Measurements from ENCODE around the gene MT1M.

The MT1M gene

DNA sequence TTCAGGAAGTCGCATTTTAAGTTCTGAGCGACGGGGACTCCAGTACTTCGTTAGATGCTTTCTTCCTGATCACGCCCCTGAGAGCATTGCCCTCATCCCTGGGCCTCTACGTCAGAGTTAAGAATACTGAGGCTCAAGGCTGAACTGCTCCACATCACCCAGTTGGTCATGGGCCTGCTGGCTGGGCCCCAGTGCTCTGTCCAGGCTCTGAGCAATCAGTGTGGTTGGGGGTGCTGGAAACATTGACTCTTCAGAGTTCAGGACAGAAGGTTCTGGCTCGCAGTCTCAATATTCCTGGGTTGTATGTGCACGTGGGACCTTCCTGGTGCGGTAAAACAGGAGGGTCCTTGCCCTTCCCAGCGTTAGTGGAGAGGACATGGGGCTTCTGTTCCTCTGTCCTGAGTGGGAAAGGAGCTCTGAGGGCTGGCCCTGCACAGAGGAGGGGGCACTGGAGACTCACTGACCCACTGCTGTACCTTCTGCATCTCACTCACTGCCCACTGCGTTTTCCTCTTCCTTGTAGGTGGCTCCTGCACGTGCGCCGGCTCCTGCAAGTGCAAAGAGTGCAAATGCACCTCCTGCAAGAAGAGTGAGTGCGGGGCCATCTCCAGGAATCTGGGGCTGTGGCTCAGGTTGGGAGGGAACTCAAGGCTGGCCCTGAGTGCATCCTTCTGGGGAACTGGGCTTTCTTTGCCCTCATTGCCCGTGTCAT is 6.4 kb upstream of the MT1M start:
- peak in 2 of 56 donors; percentile 52 to 69 for DNase-seq

GRCh38 chr16:56626685-56627084 is 5.8 kb upstream of the MT1M start:
- no peak for DNase-seq

- no peak for DNase-seq
Measured at GRCh38 chr16:56628486-56629350, 3.7 kb upstream of the MT1M start.

GRCh38 chr16:56629531-56629930 is 2.9 kb upstream of the MT1M start:
- no peak for DNase-seq

- DNase-seq = no peak
Measured at GRCh38 chr16:56630134-56630533, 2.3 kb upstream of the MT1M start.

- DNase-seq = no peak
Measured at GRCh38 chr16:56631197-56631596, 1.3 kb upstream of the MT1M start.

- peak in 1 of 56 donors; percentile 46 for DNase-seq
Measured at GRCh38 chr16:56631832-56632155, 665 bp upstream of the MT1M start.

DNA sequence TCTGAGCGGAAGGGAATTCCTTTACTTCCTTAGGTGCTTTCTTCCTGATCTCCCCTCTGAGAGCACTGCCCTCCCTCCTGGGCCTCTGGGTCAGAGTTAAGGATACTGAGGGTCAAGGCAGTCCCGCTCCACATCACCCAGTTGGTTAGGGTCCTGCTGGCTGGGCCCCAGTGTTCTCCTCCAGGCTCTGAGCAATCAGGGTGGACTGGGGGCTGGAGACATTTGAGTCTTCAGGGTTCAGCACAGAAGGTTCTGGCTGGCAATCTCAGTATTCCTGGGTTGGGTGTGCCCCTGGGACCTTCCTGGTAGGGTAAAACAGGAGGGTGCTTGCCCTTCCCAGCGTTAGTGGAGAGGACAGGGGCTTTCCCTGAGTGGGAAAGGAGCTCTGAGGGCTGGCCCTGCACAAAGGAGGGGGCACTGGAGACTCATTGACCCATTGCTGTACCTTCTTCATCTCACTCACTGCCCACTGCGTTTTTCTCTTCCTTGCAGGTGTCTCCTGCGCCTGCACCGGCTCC is 448 bp downstream of the MT1M start:
- DNase-seq = no peak

- DNase-seq = no peak
Measured at GRCh38 chr16:56633535-56633934, 1.1 kb downstream of the MT1M start.

- DNase-seq = no peak
Measured at GRCh38 chr16:56634715-56635440, 2.4 kb downstream of the MT1M start.

GRCh38 chr16:56635441-56635967 is 3.0 kb downstream of the MT1M start:
- DNase-seq = no peak

- DNase-seq = no peak
Measured at GRCh38 chr16:56636616-56637413, 4.4 kb downstream of the MT1M start.

- peak in 25 of 56 donors; percentile 8 to 73 (median 29) for DNase-seq
Measured at GRCh38 chr16:56637814-56638750, 5.6 kb downstream of the MT1M start, which contains the start of gene MT1A. TSS of gene MT1A (plus strand) at chr16:56638666. CDS start at chr16:56638739, 73 bp downstream.

DNA sequence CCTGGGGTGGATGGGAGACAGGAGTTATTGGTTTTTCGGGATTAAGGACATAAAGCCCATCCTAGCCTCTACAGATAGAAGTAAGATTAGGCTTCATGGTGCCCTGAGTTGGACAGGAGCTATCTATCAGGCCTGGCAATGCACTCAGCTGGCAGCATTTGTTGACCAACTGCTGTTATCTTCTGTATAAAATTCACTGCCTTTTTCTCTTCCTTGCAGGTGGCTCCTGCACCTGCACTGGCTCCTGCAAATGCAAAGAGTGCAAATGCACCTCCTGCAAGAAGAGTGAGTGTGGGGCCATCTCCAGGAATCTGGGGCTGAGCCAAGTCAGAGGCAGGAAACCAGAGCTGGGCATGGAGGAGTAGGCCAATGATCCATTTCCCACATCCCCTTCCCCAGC is 6.6 kb downstream of the MT1M start:
- no peak for DNase-seq

DNA sequence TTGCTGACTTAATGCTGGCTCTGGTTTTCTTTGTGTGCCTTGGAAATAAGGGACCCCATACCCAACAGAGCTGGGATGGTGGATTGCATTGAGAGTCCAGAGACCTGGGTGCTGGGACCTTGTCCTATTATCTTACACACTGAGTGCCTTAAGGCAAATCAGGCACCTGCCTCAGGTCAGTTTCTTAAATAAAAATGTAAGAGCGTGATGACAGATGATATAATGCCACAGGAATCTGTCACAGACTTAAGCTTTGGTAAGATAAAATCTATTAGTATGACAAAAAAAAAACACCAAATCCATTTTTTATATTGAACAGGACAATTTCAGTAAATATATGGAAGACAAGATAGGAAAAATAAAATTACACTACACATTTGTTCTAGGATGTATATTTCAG is 7.6 kb downstream of the MT1M start:
- DNase-seq = no peak

GRCh38 chr16:56641166-56641565 is 8.7 kb downstream of the MT1M start:
- no peak for DNase-seq

GRCh38 chr16:56643080-56643778 is 10.8 kb downstream of the MT1M start:
- peak in 7 of 56 donors; percentile 8 to 61 (median 38) for DNase-seq

DNA sequence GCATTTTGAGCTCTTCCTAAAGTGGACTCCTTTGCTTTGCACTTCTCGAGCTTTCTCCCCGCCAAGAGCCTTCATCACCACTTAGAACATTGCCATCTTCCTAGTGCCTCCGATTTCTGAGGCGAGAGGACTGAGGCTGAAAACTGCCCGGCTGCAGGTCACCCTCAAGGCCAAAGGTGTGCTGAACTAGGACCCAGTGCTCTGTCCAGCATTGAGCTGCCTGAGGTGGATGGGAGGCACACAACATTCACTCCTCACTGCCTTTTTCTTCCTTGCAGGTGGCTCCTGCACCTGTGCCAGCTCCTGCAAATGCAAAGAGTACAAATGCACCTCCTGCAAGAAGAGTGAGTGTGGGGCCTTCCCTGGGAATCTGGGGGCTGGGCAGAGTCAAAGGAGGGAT is 11.4 kb downstream of the MT1M start:
- no peak for DNase-seq

GRCh38 chr16:56645311-56645710 is 12.9 kb downstream of the MT1M start:
- DNase-seq = no peak
